OCI-LY7 (cell line): ENCODE results near the gene ABCA3. TPM values are rescaled to one million over a fixed set of nuclear protein-coding genes. Genes with fewer than 3 reads are reported as not detected.

Source experiments
- BruUV-seq: library from RNA; stranded (reverse); fragments of 400-500 nt; replicated peaks from 2 replicates; lab custom pipeline; 2021; lab: Mats Ljungman, UMichigan
- CTCF ChIA-PET: fragments of 300-600 bp; sonication (Branson Sonifier 250); formaldehyde crosslinking; loops from one replicate; lab custom pipeline; 2022; ENCODE audit warnings: antibody characterized with exemption; ENCODE audit not compliant: unreplicated experiment; lab: Charles Lee
- POLR2A ChIA-PET: fragments of 300-600 bp; sonication (Branson Sonifier 250); formaldehyde crosslinking; loops from one replicate; lab custom pipeline; 2022; ENCODE audit warnings: antibody characterized with exemption; lab: Charles Lee
- DNase-seq: peaks from one replicate; pipeline ENCODE4 v3.0.0-alpha.2; 2015; ENCODE audit warnings: low spot score
- H2AFZ ChIP-seq: fragments of 200-600 bp; sonication (generic), shearing (Covaris generic); 2 replicates; pipeline ENCODE4 v1.6.1; 2014; ENCODE audit warnings: mild to moderate bottlenecking, antibody characterized with exemption, low read length, moderate library complexity
- H3K27ac ChIP-seq: fragments of 200-600 bp; sonication (generic); 2 replicates; pipeline ENCODE4 v1.5.1; 2014; ENCODE audit warnings: mixed run types, low read depth, mild to moderate bottlenecking, moderate library complexity, low read length, inconsistent platforms; ENCODE audit not compliant: poor library complexity, severe bottlenecking
- H3K36me3 ChIP-seq: fragments of 200-600 bp; sonication (generic); 2 replicates; pipeline ENCODE4 v1.6.1; 2014; ENCODE audit warnings: mild to moderate bottlenecking, antibody characterized with exemption, low read length, moderate library complexity, mixed read lengths; ENCODE audit not compliant: insufficient read depth
- H3K4me1 ChIP-seq: fragments of 200-600 bp; sonication (generic); 2 replicates; pipeline ENCODE4 v1.5.1; 2014; ENCODE audit warnings: mild to moderate bottlenecking, low read length; ENCODE audit not compliant: insufficient read depth, poor library complexity, severe bottlenecking
- H3K4me2 ChIP-seq: fragments of 200-600 bp; sonication (generic); 2 replicates; pipeline ENCODE4 v1.6.1; 2014; ENCODE audit warnings: mild to moderate bottlenecking, low read length
- H3K4me3 ChIP-seq: fragments of 200-600 bp; sonication (generic); 2 replicates; pipeline ENCODE4 v1.5.1; 2014; ENCODE audit warnings: mild to moderate bottlenecking, low read depth, low read length; ENCODE audit not compliant: poor library complexity, severe bottlenecking
- H3K79me2 ChIP-seq: fragments of 200-600 bp; sonication (generic); 2 replicates; pipeline ENCODE4 v1.6.1; 2016; ENCODE audit warnings: low read depth, mild to moderate bottlenecking, low read length, moderate library complexity, mixed read lengths; ENCODE audit not compliant: insufficient read depth
- H3K9me2 ChIP-seq: fragments of 200-600 bp; sonication (generic); 2 replicates; pipeline ENCODE4 v1.6.1; 2016; ENCODE audit warnings: mild to moderate bottlenecking, low read length, mixed read lengths; ENCODE audit not compliant: insufficient read depth
- H3K9me3 ChIP-seq: fragments of 200-600 bp; sonication (generic); 2 replicates; pipeline ENCODE4 v1.6.1; 2014; ENCODE audit warnings: mild to moderate bottlenecking, mixed run types, low read length, mixed read lengths
- H4K20me1 ChIP-seq: fragments of 200-600 bp; sonication (generic); 2 replicates; pipeline ENCODE4 v1.6.1; 2014; ENCODE audit warnings: mild to moderate bottlenecking, antibody characterized with exemption, low read length, moderate library complexity, mixed read lengths; ENCODE audit not compliant: insufficient read depth
- EZH2phosphoT487 ChIP-seq: fragments of 200-600 bp; sonication (generic); IDR thresholded peaks from 2 replicates; pipeline ENCODE4 v1.6.1; 2018; ENCODE audit warnings: low read depth, borderline replicate concordance, mild to moderate bottlenecking, mixed run types, antibody characterized with exemption, low read length, moderate library complexity, mixed read lengths
- intact Hi-C: fragments of 100-400 bp; cut with micrococcal nuclease; formaldehyde crosslinking; loops from one replicate; pipeline ENCODE4 v1.10.0; 2022; ENCODE audit not compliant: unreplicated experiment
- total RNA-seq, 2 experiments: library from RNA; depleted of rRNA in 1 of 2; stranded (reverse); fragments of >200 nt in 1 of 2; shearing (Covaris generic) in 1 of 2; gene quantifications; 2 replicates each; pipeline ENCODE4 v1.2.3, GENCODE V29; 2014 to 2022
- TF ChIP-seq, protein P1 (sequence below): fragments of 200-600 bp; sonication (generic); conservative IDR thresholded peaks from 2 replicates; pipeline ENCODE4 v1.5.1; 2014; ENCODE audit warnings: mild to moderate bottlenecking, antibody characterized with exemption, low read length, moderate library complexity, mixed read lengths

ABCA3 gene
- total RNA-seq, 2 experiments from 2014 or later, result 0.23 TPM; not detected in 1

DNA sequence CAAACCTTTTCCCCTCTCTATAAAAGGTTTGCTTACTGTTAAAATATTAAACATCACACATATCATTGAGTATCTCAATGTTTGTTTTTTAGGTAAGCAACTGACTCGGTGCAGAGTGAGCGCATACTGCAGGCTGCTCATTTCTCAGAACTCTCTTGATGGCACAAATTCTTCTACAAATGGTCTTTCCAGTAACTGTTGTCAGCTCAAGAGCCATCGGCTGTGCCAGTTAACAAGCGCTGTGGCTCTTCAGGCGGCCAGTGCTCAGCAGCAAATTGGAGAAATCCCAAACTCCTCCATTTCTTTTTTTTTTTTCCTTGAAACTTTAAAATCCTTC lies 8.6 kb downstream of the ABCA3 start:
- ChIA-PET CTCF (no interaction called here), POLR2A (no interaction called here)
- Histone ChIP-seq H3K36me3 (no peaks in the 10 kb centered on the region), H4K20me1 (no peaks in the 10 kb centered on the region), H3K9me2 (no peaks in the 10 kb centered on the region), H3K9me3 (no peaks in the 10 kb centered on the region), H3K4me2 (no peak overlapping the region), H3K79me2 (no peaks in the 10 kb centered on the region), H3K4me3 (no peak overlapping the region), H3K27ac (no peak overlapping the region), H3K4me1 (no peaks in the 10 kb centered on the region), H2AFZ (no peak overlapping the region)
- intact Hi-C loops, result no loop called here
- no TSS peak for BruUV-seq
- DNase-seq, result no peak
- TF ChIP-seq EZH2phosphoT487, result no peak
- TF ChIP-seq, protein P1, sequence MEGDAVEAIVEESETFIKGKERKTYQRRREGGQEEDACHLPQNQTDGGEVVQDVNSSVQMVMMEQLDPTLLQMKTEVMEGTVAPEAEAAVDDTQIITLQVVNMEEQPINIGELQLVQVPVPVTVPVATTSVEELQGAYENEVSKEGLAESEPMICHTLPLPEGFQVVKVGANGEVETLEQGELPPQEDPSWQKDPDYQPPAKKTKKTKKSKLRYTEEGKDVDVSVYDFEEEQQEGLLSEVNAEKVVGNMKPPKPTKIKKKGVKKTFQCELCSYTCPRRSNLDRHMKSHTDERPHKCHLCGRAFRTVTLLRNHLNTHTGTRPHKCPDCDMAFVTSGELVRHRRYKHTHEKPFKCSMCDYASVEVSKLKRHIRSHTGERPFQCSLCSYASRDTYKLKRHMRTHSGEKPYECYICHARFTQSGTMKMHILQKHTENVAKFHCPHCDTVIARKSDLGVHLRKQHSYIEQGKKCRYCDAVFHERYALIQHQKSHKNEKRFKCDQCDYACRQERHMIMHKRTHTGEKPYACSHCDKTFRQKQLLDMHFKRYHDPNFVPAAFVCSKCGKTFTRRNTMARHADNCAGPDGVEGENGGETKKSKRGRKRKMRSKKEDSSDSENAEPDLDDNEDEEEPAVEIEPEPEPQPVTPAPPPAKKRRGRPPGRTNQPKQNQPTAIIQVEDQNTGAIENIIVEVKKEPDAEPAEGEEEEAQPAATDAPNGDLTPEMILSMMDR, result no peak

DNA sequence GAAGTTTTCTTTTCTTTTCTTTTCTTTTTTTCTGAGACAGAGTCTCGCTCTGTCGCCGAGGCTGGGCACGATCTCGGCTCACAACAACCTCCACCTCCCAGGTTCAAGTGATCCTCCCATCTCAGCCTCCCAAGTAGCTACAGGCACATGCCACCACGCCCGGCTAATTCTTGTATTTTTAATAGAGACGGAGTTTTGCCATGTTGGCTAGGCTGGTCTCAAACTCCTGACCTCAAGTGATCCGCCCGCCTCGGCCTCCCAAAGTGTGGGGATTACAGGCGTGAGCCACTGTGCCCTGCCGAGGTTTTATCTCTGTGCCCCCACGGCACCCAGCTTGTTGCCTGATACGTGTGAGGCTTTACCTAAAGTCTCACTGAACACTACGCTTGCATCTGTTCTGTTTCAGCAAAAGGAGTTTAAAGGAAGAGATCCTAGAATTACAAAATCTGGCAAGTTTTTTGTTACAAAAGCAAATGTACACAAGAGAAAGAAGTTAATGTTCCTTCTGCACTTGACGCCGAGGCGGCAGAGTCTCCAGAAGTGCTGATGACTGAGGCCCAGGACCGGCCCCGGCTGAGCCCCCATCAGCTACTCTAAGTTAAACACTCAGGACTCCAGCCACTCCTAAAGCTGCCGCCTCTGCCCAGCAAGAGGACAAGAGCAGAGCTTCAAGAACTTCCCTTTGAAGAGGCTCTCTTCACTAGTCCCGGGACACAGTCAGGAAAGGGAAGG lies 9.2 kb downstream of the ABCA3 start:
- Histone ChIP-seq H3K27ac (no peak overlapping the region), H3K9me2 (no peaks in the 10 kb centered on the region), H3K4me2 (no peak overlapping the region), H4K20me1 (no peaks in the 10 kb centered on the region), H3K36me3 (no peaks in the 10 kb centered on the region), H2AFZ (no peak overlapping the region), H3K79me2 (no peaks in the 10 kb centered on the region), H3K9me3 (no peaks in the 10 kb centered on the region), H3K4me3 (no peak overlapping the region), H3K4me1 (no peaks in the 10 kb centered on the region)
- intact Hi-C loops, result no loop called here
- ChIA-PET CTCF (no interaction called here), POLR2A (no interaction called here)
- DNase-seq, result no peak
- no TSS peak for BruUV-seq
- TF ChIP-seq, protein P1, result no peak
- no peak for TF ChIP-seq EZH2phosphoT487

DNA sequence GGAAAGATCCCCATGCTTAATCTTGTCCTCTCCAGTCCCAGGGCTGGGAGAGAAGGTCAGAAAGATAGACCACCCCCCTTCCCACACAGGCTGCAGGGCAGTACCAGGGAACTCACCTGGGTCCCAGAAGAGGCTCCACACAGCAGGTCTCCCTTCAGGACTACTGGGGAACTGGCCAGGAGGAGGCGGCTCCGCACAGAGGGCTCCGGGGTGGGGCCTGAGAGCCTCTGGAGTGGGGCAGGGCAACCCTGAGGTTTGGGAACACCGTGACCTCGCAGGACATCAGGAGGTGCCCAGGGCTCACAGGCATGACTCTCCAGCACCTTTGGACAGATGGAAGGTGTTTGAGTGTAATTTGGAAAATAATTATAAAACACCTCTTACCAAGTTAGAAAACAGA lies 11.0 kb downstream of the ABCA3 start:
- ChIA-PET CTCF (no interaction called here), POLR2A (interaction anchor here (0.6 kb wide), 1 partner anchor 146 kb away, joined by 3 read pairs; the partner anchor contains the start of gene TBC1D24)
- H3K36me3 ChIP-seq, result no peaks in the 10 kb centered on the region
- DNase-seq, result no peak
- H2AFZ ChIP-seq, result no peak overlapping the region
- intact Hi-C loops, result no loop called here
- no peak overlapping the region for H3K27ac ChIP-seq
- no peaks in the 10 kb centered on the region for H3K4me1 ChIP-seq
- no peaks in the 10 kb centered on the region for H3K9me3 ChIP-seq
- no peaks in the 10 kb centered on the region for H4K20me1 ChIP-seq
- no peak for TF ChIP-seq EZH2phosphoT487
- TF ChIP-seq, protein P1, result no peak
- BruUV-seq, result no TSS peak
- H3K79me2 ChIP-seq, result no peaks in the 10 kb centered on the region
- H3K4me2 ChIP-seq, result no peak overlapping the region
- no peak overlapping the region for H3K4me3 ChIP-seq
- H3K9me2 ChIP-seq, result no peaks in the 10 kb centered on the region
